Thymus (tissue), 11 donors: ENCODE data around the gene ST6GAL1. TPM values are rescaled to one million over a fixed set of nuclear protein-coding genes. Genes with fewer than 3 reads are reported as not detected.

Experiments used
- DNase-seq, 9 donors: peaks; one replicate each; pipeline ENCODE4 v3.0.0-alpha.2; 2013; ENCODE audit warnings: low spot score in 9 of 9, low read depth in 6 of 9, missing footprints in 1 of 9
- H3K27ac ChIP-seq, 2 donors: one replicate each; pipeline ENCODE4 v1.5.1; 2013; ENCODE audit warnings: control low read depth in 1 of 2, low read depth in 1 of 2, low read length in 1 of 2, mild to moderate bottlenecking in 1 of 2, moderate library complexity in 1 of 2
- H3K27me3 ChIP-seq, 2 donors: one replicate each; pipeline ENCODE4 v1.5.1; 2013; ENCODE audit warnings: low read length in 1 of 2; ENCODE audit not compliant: control insufficient read depth in 2 of 2, insufficient read depth in 1 of 2
- H3K36me3 ChIP-seq, 2 donors: one replicate each; pipeline ENCODE4 v1.5.1; 2013; ENCODE audit warnings: low read length in 1 of 2, mild to moderate bottlenecking in 1 of 2, moderate library complexity in 1 of 2; ENCODE audit not compliant: control insufficient read depth in 2 of 2, insufficient read depth in 2 of 2
- H3K4me1 ChIP-seq, 2 donors: one replicate each; pipeline ENCODE4 v1.5.1; 2013; ENCODE audit warnings: low read length in 2 of 2; ENCODE audit not compliant: control insufficient read depth in 2 of 2, insufficient read depth in 2 of 2
- H3K4me3 ChIP-seq, 2 donors: one replicate each; pipeline ENCODE4 v1.5.1; 2013; ENCODE audit warnings: low read length in 2 of 2, control low read depth in 1 of 2, mild to moderate bottlenecking in 1 of 2
- H3K9me3 ChIP-seq, 2 donors: one replicate each; pipeline ENCODE4 v1.5.1; 2013; ENCODE audit warnings: low read length in 1 of 2, mild to moderate bottlenecking in 1 of 2; ENCODE audit not compliant: control insufficient read depth in 2 of 2, insufficient read depth in 1 of 2
- WGBS: extraction: QIAGEN DNeasy Blood & Tissue Kit; methylation state at CpG from one replicate; pipeline ENCODE4 v1.1.7; 2013; 5-methylcytosine and 5-hydroxymethylcytosine counted together
- polyA plus RNA-seq: library from polyadenylated mRNA; stranded (reverse); fragments of 200-250 nt; gene quantifications from one replicate; pipeline ENCODE4 v1.2.3, GENCODE V29; 2013
- total RNA-seq: library from RNA; stranded (reverse); fragments of 120-200 nt; gene quantifications from one replicate; pipeline ENCODE4 v1.2.4, GENCODE V29; 2013
- donor health status: healthy.

Gene ST6GAL1
- total and polyA plus RNA-seq, 2 donors, result 37.6 to 39.2 TPM

- Histone ChIP-seq H3K27ac (no peak overlapping the region), H3K27me3 (no peaks in the 10 kb centered on the region), H3K36me3 (peaks cover 10 to 43% of the 10 kb centered on the region in 2 donors), H3K4me1 (peaks cover 6 to 25% of the 10 kb centered on the region in 2 donors), H3K4me3 (no peak overlapping the region), H3K9me3 (peaks cover 0 to 7% of the 10 kb centered on the region in 2 donors)
- DNase-seq, result no peak
Observed at GRCh38 chr3:187062526-187063177, 132.3 kb downstream of the ST6GAL1 start.

GRCh38 chr3:187063286-187064121 lies 133.2 kb downstream of the ST6GAL1 start:
- no peaks in the 10 kb centered on the region for H3K9me3 ChIP-seq
- peak overlapping the region in 1 of 2 donors; percentile 62 for H3K27ac ChIP-seq
- no peaks in the 10 kb centered on the region for H3K27me3 ChIP-seq
- H3K36me3 ChIP-seq, result peaks cover 3 to 39% of the 10 kb centered on the region in 2 donors
- WGBS, result 94% methylated on average over 6 of the region's 6 CpGs
- DNase-seq, result peak in 6 of 9 donors; percentile 13 to 65 (median 32)
- no peak overlapping the region for H3K4me3 ChIP-seq
- H3K4me1 ChIP-seq, result peaks cover 6 to 25% of the 10 kb centered on the region in 2 donors

GRCh38 chr3:187064210-187065115 lies 134.1 kb downstream of the ST6GAL1 start:
- peaks cover 3 to 37% of the 10 kb centered on the region in 2 donors for H3K36me3 ChIP-seq
- peaks cover 6 to 25% of the 10 kb centered on the region in 2 donors for H3K4me1 ChIP-seq
- no peak overlapping the region for H3K27ac ChIP-seq
- no peaks in the 10 kb centered on the region for H3K9me3 ChIP-seq
- DNase-seq, result no peak
- 95% methylated on average over 12 of the region's 12 CpGs for WGBS
- no peak overlapping the region for H3K4me3 ChIP-seq
- H3K27me3 ChIP-seq, result no peaks in the 10 kb centered on the region

- Histone ChIP-seq H3K4me1 (peaks cover 6 to 25% of the 10 kb centered on the region in 2 donors), H3K36me3 (peaks cover 4 to 45% of the 10 kb centered on the region in 2 donors), H3K4me3 (no peak overlapping the region), H3K27me3 (no peaks in the 10 kb centered on the region), H3K27ac (no peak overlapping the region), H3K9me3 (no peaks in the 10 kb centered on the region)
- 76% methylated on average over 7 of the region's 7 CpGs for WGBS
- peak in 6 of 9 donors; percentile 50 to 85 (median 58) for DNase-seq
Observed at GRCh38 chr3:187066228-187066995, 136.1 kb downstream of the ST6GAL1 start.

- H3K27ac ChIP-seq, result no peak overlapping the region
Observed at GRCh38 chr3:187068787-187069186, 138.5 kb downstream of the ST6GAL1 start.

GRCh38 chr3:187069857-187070516 lies 139.7 kb downstream of the ST6GAL1 start:
- Histone ChIP-seq H3K4me3 (no peak overlapping the region), H3K9me3 (no peaks in the 10 kb centered on the region), H3K27ac (no peak overlapping the region), H3K27me3 (no peaks in the 10 kb centered on the region), H3K36me3 (peaks cover 16 to 66% of the 10 kb centered on the region in 2 donors), H3K4me1 (peaks cover 0 to 16% of the 10 kb centered on the region in 2 donors)
- 98% methylated on average over 7 of the region's 7 CpGs for WGBS
- no peak for DNase-seq

More at GRCh38 chr3:187068787-187069186, 138.5 kb downstream of the ST6GAL1 start:
- WGBS, result 98% methylated on average over 5 of the region's 5 CpGs
- H3K27me3 ChIP-seq, result no peaks in the 10 kb centered on the region
- H3K36me3 ChIP-seq, result peaks cover 13 to 61% of the 10 kb centered on the region in 2 donors
- no peak for DNase-seq
- H3K9me3 ChIP-seq, result no peaks in the 10 kb centered on the region
- H3K4me3 ChIP-seq, result no peak overlapping the region
- peaks cover 1 to 25% of the 10 kb centered on the region in 2 donors for H3K4me1 ChIP-seq

GRCh38 chr3:187072102-187072501 lies 141.8 kb downstream of the ST6GAL1 start:
- Histone ChIP-seq H3K36me3 (peaks cover 30 to 82% of the 10 kb centered on the region in 2 donors), H3K4me1 (peaks cover 0 to 9% of the 10 kb centered on the region in 2 donors), H3K27ac (peak overlapping the region in 1 of 2 donors; percentile 55), H3K4me3 (no peak overlapping the region), H3K27me3 (no peaks in the 10 kb centered on the region), H3K9me3 (no peaks in the 10 kb centered on the region)
- 98% methylated on average over 3 of the region's 3 CpGs for WGBS
- DNase-seq, result no peak

- no peak for DNase-seq
- Histone ChIP-seq H3K27me3 (no peaks in the 10 kb centered on the region), H3K4me3 (no peak overlapping the region), H3K9me3 (no peaks in the 10 kb centered on the region), H3K27ac (no peak overlapping the region), H3K36me3 (peaks cover 32 to 81% of the 10 kb centered on the region in 2 donors), H3K4me1 (peaks cover 0 to 9% of the 10 kb centered on the region in 2 donors)
- 90% methylated on average over 5 of the region's 5 CpGs for WGBS
Observed at GRCh38 chr3:187072511-187072910, 142.2 kb downstream of the ST6GAL1 start.
